Omental fat pad (tissue), 4 donors: ENCODE measurements around the gene MAP10. TPM values are rescaled to one million over a fixed set of nuclear protein-coding genes. Genes with fewer than 3 reads are reported as not detected.

Experiments
- ATAC-seq: fragments of 150-250 bp; one replicate; pipeline ENCODE4 v1.9.1; 2016; ENCODE audit warnings: mild to moderate bottlenecking, moderate library complexity; ENCODE audit not compliant: low FRiP score
- DNase-seq: peaks from one replicate; pipeline ENCODE4 v3.0.0-alpha.2; 2019; ENCODE audit warnings: low spot score
- total RNA-seq, 4 donors: library from RNA; depleted of rRNA; stranded (reverse); fragments of >200 nt; gene quantifications; one replicate each; pipeline ENCODE4 v1.1.0, GENCODE V29; 2016
- TF ChIP-seq, protein P1 (sequence below), 3 donors: fragments of 450-650 bp; IDR thresholded peaks; one replicate each; pipeline ENCODE4 v1.5.1; 2016 to 2017; ENCODE audit warnings: antibody characterized with exemption in 3 of 3, mild to moderate bottlenecking in 3 of 3, moderate library complexity in 2 of 3

MAP10 gene
- total RNA-seq, 4 donors from 2014 or later: 0.56 to 4.6 (median 1.2) TPM

DNA sequence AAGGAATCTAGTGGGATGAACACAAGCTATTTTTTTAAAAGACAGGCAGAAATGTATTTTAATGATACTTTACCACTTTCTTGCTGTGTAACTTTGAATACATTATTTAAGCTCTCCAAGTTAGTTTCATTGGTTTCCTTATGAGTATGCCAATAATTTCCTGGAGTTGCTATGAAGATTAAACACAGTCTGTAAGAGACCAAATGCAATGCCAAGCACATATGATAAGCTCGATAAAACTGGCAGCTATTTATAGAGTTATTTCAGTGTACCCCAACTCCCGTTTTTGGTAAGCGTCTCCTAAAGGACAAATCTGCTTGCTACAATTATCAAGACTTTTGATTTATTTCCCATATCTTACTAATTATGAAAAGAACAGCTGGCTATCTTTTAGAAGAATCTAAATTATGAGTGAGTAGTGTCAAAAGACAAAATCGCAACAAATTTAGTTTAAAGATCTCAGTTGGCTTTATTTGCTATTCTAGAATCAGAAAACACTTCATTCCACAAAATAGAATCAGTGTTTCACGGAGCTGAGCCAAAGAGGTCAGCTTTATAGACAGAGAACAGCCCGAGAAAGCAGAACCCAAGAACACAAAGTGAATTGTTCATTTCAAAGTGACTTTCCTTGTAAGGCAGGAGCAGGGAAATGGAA, 7.2 kb upstream of the MAP10 start:
- ATAC-seq (no peak), DNase-seq (no peak)
- TF ChIP-seq, protein P1, sequence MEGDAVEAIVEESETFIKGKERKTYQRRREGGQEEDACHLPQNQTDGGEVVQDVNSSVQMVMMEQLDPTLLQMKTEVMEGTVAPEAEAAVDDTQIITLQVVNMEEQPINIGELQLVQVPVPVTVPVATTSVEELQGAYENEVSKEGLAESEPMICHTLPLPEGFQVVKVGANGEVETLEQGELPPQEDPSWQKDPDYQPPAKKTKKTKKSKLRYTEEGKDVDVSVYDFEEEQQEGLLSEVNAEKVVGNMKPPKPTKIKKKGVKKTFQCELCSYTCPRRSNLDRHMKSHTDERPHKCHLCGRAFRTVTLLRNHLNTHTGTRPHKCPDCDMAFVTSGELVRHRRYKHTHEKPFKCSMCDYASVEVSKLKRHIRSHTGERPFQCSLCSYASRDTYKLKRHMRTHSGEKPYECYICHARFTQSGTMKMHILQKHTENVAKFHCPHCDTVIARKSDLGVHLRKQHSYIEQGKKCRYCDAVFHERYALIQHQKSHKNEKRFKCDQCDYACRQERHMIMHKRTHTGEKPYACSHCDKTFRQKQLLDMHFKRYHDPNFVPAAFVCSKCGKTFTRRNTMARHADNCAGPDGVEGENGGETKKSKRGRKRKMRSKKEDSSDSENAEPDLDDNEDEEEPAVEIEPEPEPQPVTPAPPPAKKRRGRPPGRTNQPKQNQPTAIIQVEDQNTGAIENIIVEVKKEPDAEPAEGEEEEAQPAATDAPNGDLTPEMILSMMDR (IDR thresholded peaks at IDR 0.05): no peak

GRCh38 chr1:232798920-232799319, 6.3 kb upstream of the MAP10 start:
- DNase-seq (no peak), ATAC-seq (no peak)
- TF ChIP-seq, protein P1 (IDR thresholded peaks at IDR 0.05): no peak

DNA sequence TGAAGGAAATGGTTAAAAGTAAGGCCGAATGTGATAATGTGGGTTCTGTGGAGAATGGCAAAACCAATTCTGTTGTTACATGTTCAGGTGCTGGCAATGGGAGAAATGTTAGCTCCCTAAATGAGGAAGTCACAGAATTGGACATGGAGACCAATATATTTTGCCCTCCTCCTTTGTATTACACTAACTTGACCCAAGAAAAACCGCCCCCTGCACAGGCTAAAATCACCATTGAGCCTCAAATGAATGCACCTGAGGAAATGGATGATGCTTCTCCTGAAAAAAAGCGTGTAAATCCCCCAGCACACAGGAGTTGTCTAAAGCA, 932 bp downstream of the MAP10 start:
- DNase-seq (no peak), ATAC-seq (no peak)
- TF ChIP-seq, protein P1 (IDR thresholded peaks at IDR 0.05): no peak

- DNase-seq: no peak
- no peak for ATAC-seq
- TF ChIP-seq, protein P1 (IDR thresholded peaks at IDR 0.05): no peak
Observed at GRCh38 chr1:232810856-232811255, 5.6 kb downstream of the MAP10 start.

GRCh38 chr1:232812560-232812959, 7.3 kb downstream of the MAP10 start:
- ATAC-seq (no peak), DNase-seq (no peak)
- TF ChIP-seq, protein P1 (IDR thresholded peaks at IDR 0.05): no peak

DNA sequence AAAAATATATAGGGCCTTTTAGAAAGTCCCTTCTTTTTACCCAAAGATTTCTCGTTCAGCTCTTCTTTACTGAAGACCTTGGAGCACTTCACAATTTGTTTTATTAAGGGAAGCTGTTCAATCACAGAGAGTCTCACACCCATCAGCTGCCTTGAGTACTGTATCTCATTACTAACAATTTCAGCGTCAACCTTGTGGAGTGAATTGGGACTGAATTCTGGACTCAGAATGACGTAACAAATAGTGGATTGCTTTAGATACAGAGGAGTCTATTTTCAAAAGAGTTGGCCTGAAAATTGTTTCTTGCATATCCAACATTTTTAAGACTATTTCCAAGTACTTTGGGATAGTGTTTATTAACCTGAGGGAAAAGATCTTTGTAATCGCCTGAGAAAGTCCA, 7.9 kb downstream of the MAP10 start:
- ATAC-seq (no peak), DNase-seq (no peak)
- TF ChIP-seq, protein P1 (IDR thresholded peaks at IDR 0.05): no peak

GRCh38 chr1:232813760-232814159, 8.5 kb downstream of the MAP10 start:
- no peak for DNase-seq
- ATAC-seq: no peak
- TF ChIP-seq, protein P1 (IDR thresholded peaks at IDR 0.05): no peak
